Measurements from ENCODE around the gene LEMD2.

- TF ChIP-seq POLR2A (IDR thresholded peaks at IDR 0.05) (no peak), POLR2AphosphoS5 (IDR thresholded peaks at IDR 0.05) (no peak)
These were observed 48.7 kb downstream of the LEMD2 start for GRCh38 chr6:33740204-33740608.
